Keratinocyte (primary cell): ENCODE results near the gene TAL1. TPM values are rescaled to one million over a fixed set of nuclear protein-coding genes. Genes with fewer than 3 reads are reported as not detected.

ENCODE experiments used
- DNase-seq: peaks from one replicate; pipeline ENCODE4 v3.0.0-alpha.2; 2011; ENCODE audit warnings: low read depth, missing footprints, low spot score
- FAIRE-seq: peaks from 2 replicates; lab custom pipeline; 2011; peaks lifted over from hg19 to GRCh38; lab: Jason Lieb, UNC
- H2AFZ ChIP-seq: 2 replicates; pipeline ENCODE4 v1.6.0; 2012; ENCODE audit warnings: low read length, control low read depth, inconsistent platforms; ENCODE audit not compliant: control insufficient read depth
- H3K27ac ChIP-seq: 2 replicates; pipeline ENCODE4 v1.5.1; 2011; ENCODE audit warnings: low read length; ENCODE audit not compliant: control insufficient read depth, insufficient read depth
- H3K27me3 ChIP-seq: 3 replicates; pipeline ENCODE4 v1.6.0; 2011; ENCODE audit warnings: low read length; ENCODE audit not compliant: control insufficient read depth, insufficient read depth; ENCODE audit errors: extremely low read depth
- H3K36me3 ChIP-seq, 2 experiments: 2 replicates in 1 of 2; 3 replicates in 1 of 2; pipeline ENCODE4 v1.5.1; 2011; ENCODE audit warnings: low read length in 2 of 2, mild to moderate bottlenecking in 1 of 2; ENCODE audit not compliant: control insufficient read depth in 2 of 2, insufficient read depth in 2 of 2; ENCODE audit errors: extremely low read depth in 1 of 2
- H3K4me1 ChIP-seq: 3 replicates; pipeline ENCODE4 v1.5.1; 2011; ENCODE audit warnings: low read length; ENCODE audit not compliant: control insufficient read depth, insufficient read depth; ENCODE audit errors: extremely low read depth
- H3K4me2 ChIP-seq: 3 replicates; pipeline ENCODE4 v1.6.0; 2011; ENCODE audit warnings: low read depth, low read length; ENCODE audit not compliant: control insufficient read depth, insufficient read depth; ENCODE audit errors: extremely low read depth
- H3K4me3 ChIP-seq, 3 experiments: fragments of 200-600 bp in 1 of 3; sonication (generic) in 1 of 3; 2 replicates in 2 of 3; 3 replicates in 1 of 3; pipeline ENCODE4 v1.5.1; 2011 to 2016; ENCODE audit warnings: low read length in 3 of 3, mild to moderate bottlenecking in 3 of 3, control low read depth in 2 of 3, inconsistent platforms in 1 of 3, low read depth in 1 of 3, mixed read lengths in 1 of 3, mixed run types in 1 of 3, moderate library complexity in 1 of 3; ENCODE audit not compliant: control insufficient read depth in 2 of 3, insufficient read depth in 2 of 3; ENCODE audit errors: extremely low read depth in 1 of 3
- H3K79me2 ChIP-seq: 2 replicates; pipeline ENCODE4 v1.6.0; 2012; ENCODE audit warnings: low read length; ENCODE audit not compliant: control insufficient read depth, insufficient read depth
- H3K9ac ChIP-seq: 3 replicates; pipeline ENCODE4 v1.6.0; 2011; ENCODE audit warnings: low read length; ENCODE audit not compliant: control insufficient read depth, insufficient read depth; ENCODE audit errors: extremely low read depth
- H3K9me1 ChIP-seq: 3 replicates; pipeline ENCODE4 v1.6.0; 2011; ENCODE audit warnings: low read length; ENCODE audit not compliant: control insufficient read depth, insufficient read depth; ENCODE audit errors: extremely low read depth
- H3K9me3 ChIP-seq: 2 replicates; pipeline ENCODE4 v1.5.1; 2012; ENCODE audit warnings: low read depth, low read length; ENCODE audit not compliant: control insufficient read depth
- H4K20me1 ChIP-seq: 3 replicates; pipeline ENCODE4 v1.6.0; 2011; ENCODE audit warnings: low read length; ENCODE audit not compliant: control insufficient read depth, insufficient read depth; ENCODE audit errors: extremely low read depth
- EZH2 ChIP-seq: IDR thresholded peaks from one replicate; pipeline ENCODE4 v1.6.1; 2012; ENCODE audit warnings: inconsistent platforms, mild to moderate bottlenecking, low read length, moderate library complexity
- dilution Hi-C: fragments of 300-500 bp; cut with MboI; formaldehyde crosslinking; loops from one replicate; pipeline ENCODE4 v1.7.0; 2020; ENCODE audit warnings: low sequenced_read_pairs; ENCODE audit not compliant: extremely low pct_ligation_motif_present
- polyA plus RNA-seq, 5 experiments: library from polyadenylated mRNA; depleted of rRNA in 3 of 5; stranded (reverse) in 3 of 5; stranded (forward) in 1 of 5; unstranded in 1 of 5; fragments of >200 nt; gene quantifications; 1 replicate in 1 of 5; 2 replicates in 3 of 5; 3 replicates in 1 of 5; pipeline versions ENCODE4 v1.2.1 to v1.2.3, GENCODE V29; 2011 to 2012; ENCODE audit warnings: missing spikeins in 2 of 5, low read depth in 1 of 5, low replicate concordance in 1 of 5
- TF ChIP-seq, protein P1 (sequence below), 3 experiments: IDR thresholded peaks in 1 of 3; conservative IDR thresholded peaks in 1 of 3; optimal IDR thresholded peaks in 1 of 3; 2 replicates in 2 of 3; 3 replicates in 1 of 3; pipeline versions ENCODE3 to v1.5.1; 2011; ENCODE audit warnings: low read length in 3 of 3, mild to moderate bottlenecking in 3 of 3, moderate library complexity in 2 of 3, control low read depth in 1 of 3, inconsistent platforms in 1 of 3; ENCODE audit not compliant: insufficient read depth in 2 of 3; ENCODE audit errors: extremely low read depth in 1 of 3

The TAL1 gene
- polyA plus RNA-seq, 1 donor (not counting 4 experiments of a cell fraction or from before 2014, with no cell fraction given): not detected

DNA sequence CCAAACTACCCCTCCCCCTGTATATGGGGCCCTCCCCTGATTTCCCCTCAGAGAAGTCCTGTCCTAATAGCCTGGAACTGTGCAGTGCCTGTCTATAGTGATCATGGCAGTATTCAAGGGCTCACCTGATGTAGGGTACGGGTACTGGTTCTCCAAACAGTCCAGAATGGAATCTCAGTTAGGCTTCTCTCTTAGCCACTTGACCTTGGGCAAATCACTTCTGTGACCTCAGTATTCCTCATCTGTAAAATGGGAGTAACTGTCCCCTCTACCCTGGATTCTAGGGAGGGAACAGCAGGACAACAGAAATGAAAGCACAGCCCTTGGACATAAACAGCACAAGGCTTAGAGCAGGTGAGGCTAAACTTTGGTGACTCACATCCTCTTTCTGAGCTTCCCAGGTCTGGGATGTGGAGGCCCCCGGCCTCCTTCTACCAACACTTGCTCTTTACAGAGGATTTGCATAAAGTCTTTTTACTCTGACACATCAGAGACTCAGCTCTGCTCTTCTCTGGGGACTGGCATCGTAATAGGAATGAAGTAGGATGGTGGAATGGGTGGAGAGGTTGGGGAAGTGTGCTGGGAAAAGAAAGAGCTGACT, 22.2 kb downstream of the TAL1 start:
- FAIRE-seq: peak; percentile 51

DNA sequence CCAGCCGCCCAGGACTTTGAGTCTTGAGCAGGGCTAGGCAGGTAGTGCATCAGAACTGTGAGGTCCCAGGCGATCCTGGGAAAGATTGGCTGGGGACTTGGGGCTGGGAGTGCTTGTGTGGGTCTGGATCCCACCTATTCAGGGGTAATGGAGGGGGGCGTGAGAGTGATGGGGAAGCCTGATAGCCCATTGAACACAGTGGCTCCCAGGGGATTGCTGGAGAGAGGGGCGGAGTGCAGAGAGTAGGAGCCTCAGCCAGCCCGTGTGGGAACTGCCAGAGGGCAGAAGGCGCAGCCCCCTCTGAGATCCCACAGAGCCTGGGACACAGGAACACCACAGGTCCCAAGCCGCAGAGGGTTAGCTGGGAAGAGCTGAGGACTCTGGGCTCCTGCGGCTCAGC, 22.9 kb downstream of the TAL1 start:
- Histone ChIP-seq H2AFZ (no peak overlapping the region), H3K4me2 (no peak overlapping the region), H3K79me2 (no peaks in the 10 kb centered on the region), H3K27me3 (no peaks in the 10 kb centered on the region), H3K9me1 (no peaks in the 10 kb centered on the region), H3K9ac (no peak overlapping the region), H3K36me3 (no peaks in the 10 kb centered on the region), H3K27ac (no peak overlapping the region), H4K20me1 (no peaks in the 10 kb centered on the region), H3K4me3 (no peak overlapping the region), H3K4me1 (peaks cover 6% of the 10 kb centered on the region), H3K9me3 (no peaks in the 10 kb centered on the region)
- dilution Hi-C loops: no loop called here
- TF ChIP-seq, protein P1, sequence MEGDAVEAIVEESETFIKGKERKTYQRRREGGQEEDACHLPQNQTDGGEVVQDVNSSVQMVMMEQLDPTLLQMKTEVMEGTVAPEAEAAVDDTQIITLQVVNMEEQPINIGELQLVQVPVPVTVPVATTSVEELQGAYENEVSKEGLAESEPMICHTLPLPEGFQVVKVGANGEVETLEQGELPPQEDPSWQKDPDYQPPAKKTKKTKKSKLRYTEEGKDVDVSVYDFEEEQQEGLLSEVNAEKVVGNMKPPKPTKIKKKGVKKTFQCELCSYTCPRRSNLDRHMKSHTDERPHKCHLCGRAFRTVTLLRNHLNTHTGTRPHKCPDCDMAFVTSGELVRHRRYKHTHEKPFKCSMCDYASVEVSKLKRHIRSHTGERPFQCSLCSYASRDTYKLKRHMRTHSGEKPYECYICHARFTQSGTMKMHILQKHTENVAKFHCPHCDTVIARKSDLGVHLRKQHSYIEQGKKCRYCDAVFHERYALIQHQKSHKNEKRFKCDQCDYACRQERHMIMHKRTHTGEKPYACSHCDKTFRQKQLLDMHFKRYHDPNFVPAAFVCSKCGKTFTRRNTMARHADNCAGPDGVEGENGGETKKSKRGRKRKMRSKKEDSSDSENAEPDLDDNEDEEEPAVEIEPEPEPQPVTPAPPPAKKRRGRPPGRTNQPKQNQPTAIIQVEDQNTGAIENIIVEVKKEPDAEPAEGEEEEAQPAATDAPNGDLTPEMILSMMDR (optimal IDR thresholded peaks at IDR 0.05 in 1 of 3, IDR thresholded peaks at IDR 0.05 in 1 of 3, conservative IDR thresholded peaks at IDR 0.05 in 1 of 3; ENCODE audit: extremely low read depth in 1 of 3, insufficient read depth in 2 of 3, low read length in 3 of 3): no peak
- no peak for TF ChIP-seq EZH2
- no peak for DNase-seq
- FAIRE-seq: no peak

More for the DNA sequence above, 22.2 kb downstream of the TAL1 start:
- H3K4me1 ChIP-seq: peaks cover 6% of the 10 kb centered on the region
- no peak overlapping the region for H3K4me3 ChIP-seq
- no peak for TF ChIP-seq EZH2
- TF ChIP-seq, protein P1 (optimal IDR thresholded peaks at IDR 0.05 in 1 of 3, IDR thresholded peaks at IDR 0.05 in 1 of 3, conservative IDR thresholded peaks at IDR 0.05 in 1 of 3; ENCODE audit: extremely low read depth in 1 of 3, insufficient read depth in 2 of 3, low read length in 3 of 3): no peak
- H4K20me1 ChIP-seq: no peaks in the 10 kb centered on the region
- H3K27me3 ChIP-seq: no peaks in the 10 kb centered on the region
- no peaks in the 10 kb centered on the region for H3K36me3 ChIP-seq
- no peak overlapping the region for H3K9ac ChIP-seq
- H3K27ac ChIP-seq: no peak overlapping the region
- no peak overlapping the region for H2AFZ ChIP-seq
- dilution Hi-C loops: no loop called here
- no peaks in the 10 kb centered on the region for H3K9me3 ChIP-seq
- no peaks in the 10 kb centered on the region for H3K79me2 ChIP-seq
- DNase-seq: no peak
- no peaks in the 10 kb centered on the region for H3K9me1 ChIP-seq
- no peak overlapping the region for H3K4me2 ChIP-seq
